HepG2 (cell line): ENCODE data around the gene MRPL54. TPM values are rescaled to one million over a fixed set of nuclear protein-coding genes. Genes with fewer than 3 reads are reported as not detected.

Source experiments
- ATAC-seq: fragments of 200-7000 bp; cut with Tn5 transposase; 3 replicates; pipeline ENCODE4 v1.9.1; 2020; ENCODE audit warnings: mild to moderate bottlenecking, moderate library complexity
- BruUV-seq: library from RNA; stranded (reverse); fragments of 400-500 nt; replicated peaks from 2 replicates; lab custom pipeline; 2021; lab: Mats Ljungman, UMichigan
- CTCF ChIA-PET: fragments of 300-600 bp; formaldehyde crosslinking; extraction: SDS; loops from one replicate; lab custom pipeline; 2021; ENCODE audit warnings: low total read pairs, inconsistent platforms, low intra/inter-chr PET ratio; lab: Yijun Ruan, JAX
- POLR2A ChIA-PET: fragments of 350-600 bp; sonication (Branson Sonifier 250); formaldehyde crosslinking; loops from one replicate; lab custom pipeline; 2020; ENCODE audit warnings: antibody characterized with exemption, inconsistent platforms; lab: Yijun Ruan, JAX
- DNase-seq: peaks from one replicate; pipeline ENCODE4 v3.0.0-alpha.2; 2015; ENCODE audit warnings: low spot score
- FAIRE-seq: peaks from 3 replicates; lab custom pipeline; 2011; peaks lifted over from hg19 to GRCh38; lab: Jason Lieb, UNC
- H2AFZ ChIP-seq: one replicate; pipeline ENCODE4 v1.6.1; 2011; ENCODE audit warnings: low read length, inconsistent platforms
- H3K27ac ChIP-seq: fragments of 300-600 bp; 3 replicates; pipeline ENCODE4 v1.8.0; 2011; ENCODE audit warnings: mixed run types, mild to moderate bottlenecking, mixed read lengths, low read length, inconsistent platforms; ENCODE audit not compliant: insufficient read depth; ENCODE audit errors: extremely low read length
- H3K27me3 ChIP-seq, 2 experiments: fragments of 200-600 bp in 1 of 2; 2 replicates in 1 of 2; 3 replicates in 1 of 2; pipeline versions ENCODE4 v1.6.0 to v1.8.0; 2011; ENCODE audit warnings: low read length in 2 of 2, mild to moderate bottlenecking in 2 of 2, moderate library complexity in 2 of 2, inconsistent platforms in 1 of 2; ENCODE audit not compliant: insufficient read depth in 2 of 2, control insufficient read depth in 1 of 2
- H3K36me3 ChIP-seq, 2 experiments: fragments of 200-600 bp in 1 of 2; replicated peaks in 1 of 2; 2 replicates in 1 of 2; 3 replicates in 1 of 2; pipeline versions ENCODE4 v1.5.1 to v1.8.0; 2011; ENCODE audit warnings: low read length in 2 of 2, inconsistent platforms in 1 of 2; ENCODE audit not compliant: insufficient read depth in 2 of 2, control insufficient read depth in 1 of 2
- H3K4me1 ChIP-seq: 2 replicates; pipeline ENCODE4 v1.5.1; 2012; ENCODE audit warnings: low read length, inconsistent platforms; ENCODE audit not compliant: insufficient read depth
- H3K4me2 ChIP-seq: 2 replicates; pipeline ENCODE4 v1.6.0; 2011; ENCODE audit warnings: low read depth, low read length, inconsistent platforms
- H3K4me3 ChIP-seq, 3 experiments: fragments of 200-600 bp in 1 of 3; sonication (generic), shearing (Covaris generic) in 1 of 3; replicated peaks in 1 of 3; 2 replicates each; pipeline ENCODE4 v1.5.1; 2011 to 2016; ENCODE audit warnings: low read length in 3 of 3, inconsistent platforms in 2 of 3, low read depth in 2 of 3, mild to moderate bottlenecking in 2 of 3, control low read depth in 1 of 3, mixed read lengths in 1 of 3; ENCODE audit not compliant: insufficient read depth in 1 of 3
- H3K79me2 ChIP-seq: one replicate; pipeline ENCODE4 v1.6.1; 2011; ENCODE audit warnings: low read length, inconsistent platforms; ENCODE audit not compliant: insufficient read depth
- H3K9ac ChIP-seq: 2 replicates; pipeline ENCODE4 v1.6.0; 2011; ENCODE audit warnings: mild to moderate bottlenecking, low read depth, low read length, inconsistent platforms; ENCODE audit not compliant: insufficient read depth
- H3K9me3 ChIP-seq: 2 replicates; pipeline ENCODE4 v1.5.1; 2012; ENCODE audit warnings: mild to moderate bottlenecking, low read length
- H4K20me1 ChIP-seq: 2 replicates; pipeline ENCODE4 v1.6.0; 2011; ENCODE audit warnings: inconsistent platforms, mild to moderate bottlenecking, low read length, moderate library complexity; ENCODE audit not compliant: insufficient read depth
- ASH2L ChIP-seq: fragments of 300-600, 200-600 bp; sonication (generic); IDR thresholded peaks from 2 replicates; pipeline ENCODE4 v1.7.0; 2017; ENCODE audit warnings: low read depth, mild to moderate bottlenecking, moderate library complexity, mixed read lengths, low read length; ENCODE audit not compliant: insufficient read length
- CC2D1A ChIP-seq: sonication (generic); formaldehyde crosslinking; IDR thresholded peaks from 2 replicates; pipeline ENCODE4 v1.8.1; 2023; ENCODE audit warnings: mild to moderate bottlenecking, missing genetic modification reagents
- HNF1A ChIP-seq, 2 experiments: sonication (generic) in 1 of 2; formaldehyde crosslinking in 1 of 2; IDR thresholded peaks; 2 replicates each; pipeline versions ENCODE4 v1.4.0 to v1.6.1; 2016 to 2020; ENCODE audit warnings: borderline replicate concordance in 1 of 2, low read depth in 1 of 2, mild to moderate bottlenecking in 1 of 2, missing genetic modification reagents in 1 of 2
- HNRNPUL1 ChIP-seq: fragments of 200-400 bp; formaldehyde crosslinking; IDR thresholded peaks from 2 replicates; pipeline ENCODE4 v1.6.1; 2017; ENCODE audit warnings: low read depth, mild to moderate bottlenecking, low read length, moderate library complexity
- HOMEZ ChIP-seq: IDR thresholded peaks from 2 replicates; pipeline ENCODE4 v1.6.1; 2016; ENCODE audit warnings: low read depth
- MIER3 ChIP-seq: IDR thresholded peaks from 2 replicates; pipeline ENCODE4 v1.6.1; 2016; ENCODE audit warnings: missing compliant biosample characterization, borderline replicate concordance
- MTERF4 ChIP-seq: sonication (generic); formaldehyde crosslinking; IDR thresholded peaks from 2 replicates; pipeline ENCODE4 v1.8.0; 2023; ENCODE audit warnings: mild to moderate bottlenecking, missing genetic modification reagents
- WGBS: methylation state at CpG from one replicate; pipeline ENCODE4 v1.1.6; 2017; ENCODE audit warnings: low lambda C conversion rate; 5-methylcytosine and 5-hydroxymethylcytosine counted together
- in situ Hi-C: cut with HindIII; loops from 2 replicates; pipeline ENCODE4 v1.10.0; 2017; ENCODE audit warnings: low pct_unique_long_range_greater_than_20kb; ENCODE audit not compliant: extremely low pct_ligation_motif_present
- intact Hi-C: fragments of 100-400 bp; cut with micrococcal nuclease; formaldehyde crosslinking; loops from one replicate; pipeline ENCODE4 v1.10.0; 2022; ENCODE audit not compliant: unreplicated experiment
- polyA plus RNA-seq, 8 experiments: library from polyadenylated mRNA; depleted of rRNA in 3 of 8; stranded (reverse) in 7 of 8; unstranded in 1 of 8; fragments of >200 nt; fragmentation: Illumina TruSeq in 4 of 8; extraction: Trizol in 4 of 8; gene quantifications; 2 replicates each; pipeline versions ENCODE4 v1.2.1 to v1.2.3, GENCODE V29; 2011 to 2016; ENCODE audit warnings: low read depth in 4 of 8, missing spikeins in 1 of 8, mixed read lengths in 1 of 8; ENCODE audit not compliant: insufficient read depth in 1 of 8
- total RNA-seq, 5 experiments: library from RNA; depleted of rRNA; stranded (reverse); fragments of >200 nt; fragmentation: Illumina TruSeq; extraction: Trizol; gene quantifications; 2 replicates each; pipeline ENCODE4 v1.2.3, GENCODE V29; 2016; ENCODE audit warnings: low read depth in 1 of 5
- TF ChIP-seq, protein P1 (sequence below): sonication (generic); formaldehyde crosslinking; IDR thresholded peaks from 2 replicates; pipeline ENCODE4 v1.4.0; 2020; ENCODE audit warnings: missing genetic modification reagents, borderline replicate concordance
- TF ChIP-seq, protein P2 (sequence below): sonication (generic); formaldehyde crosslinking; IDR thresholded peaks from 2 replicates; pipeline ENCODE4 v1.4.0; 2020; ENCODE audit warnings: mild to moderate bottlenecking, low read depth, missing genetic modification reagents

MRPL54 gene
- total and polyA plus RNA-seq, 2 of the 13 experiments (the other 11 are each of a cell fraction or from before 2014, with no cell fraction given) = 36.8 to 66.9 TPM

GRCh38 chr19:3748965-3749364 is 13.5 kb upstream of the MRPL54 start:
- Histone ChIP-seq H3K9ac (no peak overlapping the region), H3K4me3 (no peak overlapping the region), H3K79me2 (no peaks in the 10 kb centered on the region), H3K27ac (no peak overlapping the region), H2AFZ (no peak overlapping the region), H3K36me3 (peaks cover 0 to 4% of the 10 kb centered on the region in 2 experiments; a peak in 2 of 5 replicates), H3K27me3 (no peaks in the 10 kb centered on the region), H3K9me3 (no peaks in the 10 kb centered on the region), H4K20me1 (no peaks in the 10 kb centered on the region), H3K4me2 (no peak overlapping the region), H3K4me1 (no peaks in the 10 kb centered on the region)
- ChIA-PET CTCF (no interaction called here), POLR2A (interaction anchor here (2.4 kb wide), 1 partner anchor 13 kb away, joined by 7 read pairs; the partner anchor contains the start of genes APBA3 and MRPL54)
- DNase-seq = no peak
- FAIRE-seq = no peak
- in situ Hi-C loops = no loop called here
- BruUV-seq = no TSS peak
- ATAC-seq = no peak
- no peak for TF ChIP-seq MIER3 (CRISPR knock-in tag)
- TF ChIP-seq CC2D1A (CRISPR knock-in tag) = no peak
- TF ChIP-seq MTERF4 (CRISPR knock-in tag) = no peak
- TF ChIP-seq ASH2L = no peak
- no peak for TF ChIP-seq HOMEZ (CRISPR knock-in tag)
- TF ChIP-seq, protein P1, sequence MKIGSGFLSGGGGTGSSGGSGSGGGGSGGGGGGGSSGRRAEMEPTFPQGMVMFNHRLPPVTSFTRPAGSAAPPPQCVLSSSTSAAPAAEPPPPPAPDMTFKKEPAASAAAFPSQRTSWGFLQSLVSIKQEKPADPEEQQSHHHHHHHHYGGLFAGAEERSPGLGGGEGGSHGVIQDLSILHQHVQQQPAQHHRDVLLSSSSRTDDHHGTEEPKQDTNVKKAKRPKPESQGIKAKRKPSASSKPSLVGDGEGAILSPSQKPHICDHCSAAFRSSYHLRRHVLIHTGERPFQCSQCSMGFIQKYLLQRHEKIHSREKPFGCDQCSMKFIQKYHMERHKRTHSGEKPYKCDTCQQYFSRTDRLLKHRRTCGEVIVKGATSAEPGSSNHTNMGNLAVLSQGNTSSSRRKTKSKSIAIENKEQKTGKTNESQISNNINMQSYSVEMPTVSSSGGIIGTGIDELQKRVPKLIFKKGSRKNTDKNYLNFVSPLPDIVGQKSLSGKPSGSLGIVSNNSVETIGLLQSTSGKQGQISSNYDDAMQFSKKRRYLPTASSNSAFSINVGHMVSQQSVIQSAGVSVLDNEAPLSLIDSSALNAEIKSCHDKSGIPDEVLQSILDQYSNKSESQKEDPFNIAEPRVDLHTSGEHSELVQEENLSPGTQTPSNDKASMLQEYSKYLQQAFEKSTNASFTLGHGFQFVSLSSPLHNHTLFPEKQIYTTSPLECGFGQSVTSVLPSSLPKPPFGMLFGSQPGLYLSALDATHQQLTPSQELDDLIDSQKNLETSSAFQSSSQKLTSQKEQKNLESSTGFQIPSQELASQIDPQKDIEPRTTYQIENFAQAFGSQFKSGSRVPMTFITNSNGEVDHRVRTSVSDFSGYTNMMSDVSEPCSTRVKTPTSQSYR (CRISPR knock-in tag) = no peak
- TF ChIP-seq HNF1A (IDR thresholded peaks at IDR 0.05; ENCODE audit: low read depth) = no peak
- no peak for TF ChIP-seq HNF1A (CRISPR knock-in tag; IDR thresholded peaks at IDR 0.05; ENCODE audit: borderline replicate concordance)
- TF ChIP-seq, protein P2, sequence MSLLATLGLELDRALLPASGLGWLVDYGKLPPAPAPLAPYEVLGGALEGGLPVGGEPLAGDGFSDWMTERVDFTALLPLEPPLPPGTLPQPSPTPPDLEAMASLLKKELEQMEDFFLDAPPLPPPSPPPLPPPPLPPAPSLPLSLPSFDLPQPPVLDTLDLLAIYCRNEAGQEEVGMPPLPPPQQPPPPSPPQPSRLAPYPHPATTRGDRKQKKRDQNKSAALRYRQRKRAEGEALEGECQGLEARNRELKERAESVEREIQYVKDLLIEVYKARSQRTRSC (CRISPR knock-in tag) = no peak
- TF ChIP-seq HNRNPUL1 = no peak
- intact Hi-C loops = no loop called here
- WGBS = over 99% methylated on average over 8 of the region's 8 CpGs
